GM12891 (cell line): Measurements from ENCODE around the gene KIAA1328.

Experiments used
- POLR2AphosphoS5 ChIP-seq: IDR thresholded peaks from 2 replicates; pipeline ENCODE4 v1.6.1; 2011; ENCODE audit warnings: low read depth, low read length, control low read depth
- SPI1 ChIP-seq: IDR thresholded peaks from 2 replicates; pipeline ENCODE4 v1.6.1; 2011; ENCODE audit warnings: low read depth, low read length, control low read depth

GRCh38 chr18:36786686-36787085 lies 42.2 kb upstream of the KIAA1328 start:
- TF ChIP-seq SPI1, result no peak
- TF ChIP-seq POLR2AphosphoS5, result no peak
